K562 (cell line): Measurements from ENCODE around the gene TCF19. TPM values are rescaled to one million over a fixed set of nuclear protein-coding genes. Genes with fewer than 3 reads are reported as not detected.
A peak's percentile ranks its signal among the peaks of the same experiment; 100 is the strongest.

Experiments used
- CBFA2T3 ChIP-seq: fragments of 450-650 bp; IDR thresholded peaks from 2 replicates; pipeline ENCODE4 v1.6.1; 2017
- CREBBP ChIP-seq: IDR thresholded peaks from one replicate; pipeline ENCODE4 v1.6.1; 2012; ENCODE audit warnings: low read depth, mild to moderate bottlenecking, control low read depth, inconsistent platforms, low read length
- HEY1 ChIP-seq: fragments of 250-450 bp; sonication (Bioruptor Pico); IDR thresholded peaks from 2 replicates; pipeline ENCODE4 v1.5.0; 2020; ENCODE audit warnings: mild to moderate bottlenecking, moderate library complexity, borderline replicate concordance
- LEF1 ChIP-seq: fragments of 450-650 bp; IDR thresholded peaks from 2 replicates; pipeline ENCODE4 v1.6.1; 2016; ENCODE audit warnings: mild to moderate bottlenecking
- RBFOX2 ChIP-seq: fragments of 200-400 bp; formaldehyde crosslinking; IDR thresholded peaks from 2 replicates; pipeline ENCODE4 v1.6.1; 2017; ENCODE audit warnings: low read depth, mild to moderate bottlenecking, low read length, moderate library complexity
- ZNF436 ChIP-seq: fragments of 250-450, 450-650 bp; sonication (Bioruptor Pico); formaldehyde crosslinking; IDR thresholded peaks from 2 replicates; pipeline ENCODE4 v1.7.0; 2020; ENCODE audit warnings: mild to moderate bottlenecking
- polyA plus RNA-seq, 8 experiments: library from polyadenylated mRNA; depleted of rRNA in 4 of 8; stranded (reverse) in 5 of 8; unstranded in 3 of 8; fragments of >200 nt; fragmentation: Nextera tagmentation in 2 of 8; fragmentation: Illumina TruSeq in 1 of 8; extraction: Ambion mirVana in 2 of 8; extraction: Trizol in 1 of 8; gene quantifications; 2 replicates each; pipeline versions ENCODE4 v1.2.1 to v1.2.3, GENCODE V29; 2011 to 2014; ENCODE audit warnings: inconsistent platforms in 1 of 8, missing spikeins in 1 of 8
- total RNA-seq, 7 experiments: library from RNA; depleted of rRNA in 6 of 7; stranded (reverse); fragments of >200 nt in 6 of 7; fragmentation: Illumina TruSeq in 2 of 7; extraction: Trizol in 2 of 7; gene quantifications; 2 replicates each; pipeline versions ENCODE4 v1.2.1 to v1.2.3, GENCODE V29; 2011 to 2021; ENCODE audit warnings: low replicate concordance in 1 of 7
- TF ChIP-seq, protein P1 (sequence below), 2 experiments: fragments of 450-650 bp; formaldehyde crosslinking in 1 of 2; IDR thresholded peaks; 2 replicates each; pipeline versions ENCODE4 v1.4.0 to v1.6.1; 2014 to 2020; ENCODE audit warnings: mild to moderate bottlenecking in 2 of 2, borderline replicate concordance in 1 of 2, low read depth in 1 of 2
- TF ChIP-seq, protein P2 (sequence below): fragments of 250-450 bp; sonication (Bioruptor Pico); IDR thresholded peaks from 2 replicates; pipeline ENCODE4 v1.4.0; 2020; ENCODE audit warnings: mild to moderate bottlenecking
- TF ChIP-seq, protein P3 (sequence below): IDR thresholded peaks from 2 replicates; pipeline ENCODE4 v1.6.1; 2011; ENCODE audit warnings: borderline replicate concordance, low read depth, mild to moderate bottlenecking, moderate library complexity, low read length; ENCODE audit not compliant: insufficient read depth, poor library complexity, severe bottlenecking
- TF ChIP-seq, protein P4 (sequence below): fragments of 200-800 bp; sonication (Bioruptor generic); IDR thresholded peaks from 2 replicates; pipeline ENCODE4 v1.6.1; 2017; ENCODE audit warnings: missing genetic modification characterization, missing compliant biosample characterization
- TF ChIP-seq, protein P5 (sequence below): fragments of 450-650 bp; formaldehyde crosslinking; IDR thresholded peaks from 2 replicates; pipeline ENCODE4 v1.4.0; 2022; ENCODE audit warnings: missing genetic modification characterization

The TCF19 gene
- total and polyA plus RNA-seq, 9 of the 15 experiments (the other 6 are each of a cell fraction or from before 2014, with no cell fraction given): 4.2 to 42.5 (median 25.7) TPM

DNA sequence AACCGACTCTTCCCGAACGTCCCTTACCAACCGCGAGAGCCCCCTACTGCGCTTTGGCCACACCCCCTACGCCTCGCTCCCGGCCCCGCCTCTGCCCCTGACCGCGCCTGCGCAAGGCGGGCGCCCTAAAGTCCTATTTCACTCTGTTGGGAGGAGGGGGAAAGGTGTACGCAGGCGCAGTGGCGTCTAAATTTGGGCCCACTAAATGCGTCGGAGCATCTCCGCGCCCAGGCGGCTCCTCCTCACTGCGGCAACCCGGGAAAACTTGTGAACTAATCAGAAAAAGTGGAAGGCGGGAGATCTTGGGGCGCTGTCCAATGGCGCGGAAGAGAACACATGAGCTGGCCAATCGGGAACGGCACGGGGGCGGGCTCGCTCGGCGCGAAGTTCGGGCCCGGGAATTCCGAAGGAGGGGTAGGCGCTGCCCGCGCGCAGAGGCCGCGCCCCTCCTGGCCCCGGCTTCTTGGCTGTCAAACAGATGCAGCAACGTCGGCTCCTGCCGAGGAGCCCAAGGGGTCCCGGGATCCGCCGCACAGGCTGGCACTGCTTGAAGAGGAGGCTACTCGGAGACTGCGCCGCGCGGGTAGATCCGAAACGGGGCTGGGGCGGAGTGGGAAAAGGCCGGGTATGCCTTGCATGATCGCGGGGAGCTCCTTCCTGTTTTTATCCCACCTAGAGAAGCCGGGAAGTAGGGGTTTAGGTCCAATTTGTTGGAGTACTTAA lies at the start of gene TCF19 (continued):
- TF ChIP-seq, protein P1, sequence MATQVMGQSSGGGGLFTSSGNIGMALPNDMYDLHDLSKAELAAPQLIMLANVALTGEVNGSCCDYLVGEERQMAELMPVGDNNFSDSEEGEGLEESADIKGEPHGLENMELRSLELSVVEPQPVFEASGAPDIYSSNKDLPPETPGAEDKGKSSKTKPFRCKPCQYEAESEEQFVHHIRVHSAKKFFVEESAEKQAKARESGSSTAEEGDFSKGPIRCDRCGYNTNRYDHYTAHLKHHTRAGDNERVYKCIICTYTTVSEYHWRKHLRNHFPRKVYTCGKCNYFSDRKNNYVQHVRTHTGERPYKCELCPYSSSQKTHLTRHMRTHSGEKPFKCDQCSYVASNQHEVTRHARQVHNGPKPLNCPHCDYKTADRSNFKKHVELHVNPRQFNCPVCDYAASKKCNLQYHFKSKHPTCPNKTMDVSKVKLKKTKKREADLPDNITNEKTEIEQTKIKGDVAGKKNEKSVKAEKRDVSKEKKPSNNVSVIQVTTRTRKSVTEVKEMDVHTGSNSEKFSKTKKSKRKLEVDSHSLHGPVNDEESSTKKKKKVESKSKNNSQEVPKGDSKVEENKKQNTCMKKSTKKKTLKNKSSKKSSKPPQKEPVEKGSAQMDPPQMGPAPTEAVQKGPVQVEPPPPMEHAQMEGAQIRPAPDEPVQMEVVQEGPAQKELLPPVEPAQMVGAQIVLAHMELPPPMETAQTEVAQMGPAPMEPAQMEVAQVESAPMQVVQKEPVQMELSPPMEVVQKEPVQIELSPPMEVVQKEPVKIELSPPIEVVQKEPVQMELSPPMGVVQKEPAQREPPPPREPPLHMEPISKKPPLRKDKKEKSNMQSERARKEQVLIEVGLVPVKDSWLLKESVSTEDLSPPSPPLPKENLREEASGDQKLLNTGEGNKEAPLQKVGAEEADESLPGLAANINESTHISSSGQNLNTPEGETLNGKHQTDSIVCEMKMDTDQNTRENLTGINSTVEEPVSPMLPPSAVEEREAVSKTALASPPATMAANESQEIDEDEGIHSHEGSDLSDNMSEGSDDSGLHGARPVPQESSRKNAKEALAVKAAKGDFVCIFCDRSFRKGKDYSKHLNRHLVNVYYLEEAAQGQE (IDR thresholded peaks at IDR 0.05; ENCODE audit: borderline replicate concordance): no peak
- TF ChIP-seq, protein P1 (CRISPR knock-in tag; IDR thresholded peaks at IDR 0.05; ENCODE audit: low read depth): no peak
- TF ChIP-seq RBFOX2 (peak; percentile 81), ZNF436 (no peak), HEY1 (no peak), CBFA2T3 (no peak), CREBBP (no peak), LEF1 (0 out of 2 replicates have a peak, but pooled peaks have one; percentile 25)
- TF ChIP-seq, protein P2, sequence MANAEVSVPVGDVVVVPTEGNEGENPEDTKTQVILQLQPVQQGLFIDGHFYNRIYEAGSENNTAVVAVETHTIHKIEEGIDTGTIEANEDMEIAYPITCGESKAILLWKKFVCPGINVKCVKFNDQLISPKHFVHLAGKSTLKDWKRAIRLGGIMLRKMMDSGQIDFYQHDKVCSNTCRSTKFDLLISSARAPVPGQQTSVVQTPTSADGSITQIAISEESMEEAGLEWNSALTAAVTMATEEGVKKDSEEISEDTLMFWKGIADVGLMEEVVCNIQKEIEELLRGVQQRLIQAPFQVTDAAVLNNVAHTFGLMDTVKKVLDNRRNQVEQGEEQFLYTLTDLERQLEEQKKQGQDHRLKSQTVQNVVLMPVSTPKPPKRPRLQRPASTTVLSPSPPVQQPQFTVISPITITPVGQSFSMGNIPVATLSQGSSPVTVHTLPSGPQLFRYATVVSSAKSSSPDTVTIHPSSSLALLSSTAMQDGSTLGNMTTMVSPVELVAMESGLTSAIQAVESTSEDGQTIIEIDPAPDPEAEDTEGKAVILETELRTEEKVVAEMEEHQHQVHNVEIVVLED: no peak
- TF ChIP-seq, protein P3, sequence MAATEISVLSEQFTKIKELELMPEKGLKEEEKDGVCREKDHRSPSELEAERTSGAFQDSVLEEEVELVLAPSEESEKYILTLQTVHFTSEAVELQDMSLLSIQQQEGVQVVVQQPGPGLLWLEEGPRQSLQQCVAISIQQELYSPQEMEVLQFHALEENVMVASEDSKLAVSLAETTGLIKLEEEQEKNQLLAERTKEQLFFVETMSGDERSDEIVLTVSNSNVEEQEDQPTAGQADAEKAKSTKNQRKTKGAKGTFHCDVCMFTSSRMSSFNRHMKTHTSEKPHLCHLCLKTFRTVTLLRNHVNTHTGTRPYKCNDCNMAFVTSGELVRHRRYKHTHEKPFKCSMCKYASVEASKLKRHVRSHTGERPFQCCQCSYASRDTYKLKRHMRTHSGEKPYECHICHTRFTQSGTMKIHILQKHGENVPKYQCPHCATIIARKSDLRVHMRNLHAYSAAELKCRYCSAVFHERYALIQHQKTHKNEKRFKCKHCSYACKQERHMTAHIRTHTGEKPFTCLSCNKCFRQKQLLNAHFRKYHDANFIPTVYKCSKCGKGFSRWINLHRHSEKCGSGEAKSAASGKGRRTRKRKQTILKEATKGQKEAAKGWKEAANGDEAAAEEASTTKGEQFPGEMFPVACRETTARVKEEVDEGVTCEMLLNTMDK: no peak
- TF ChIP-seq, protein P4, sequence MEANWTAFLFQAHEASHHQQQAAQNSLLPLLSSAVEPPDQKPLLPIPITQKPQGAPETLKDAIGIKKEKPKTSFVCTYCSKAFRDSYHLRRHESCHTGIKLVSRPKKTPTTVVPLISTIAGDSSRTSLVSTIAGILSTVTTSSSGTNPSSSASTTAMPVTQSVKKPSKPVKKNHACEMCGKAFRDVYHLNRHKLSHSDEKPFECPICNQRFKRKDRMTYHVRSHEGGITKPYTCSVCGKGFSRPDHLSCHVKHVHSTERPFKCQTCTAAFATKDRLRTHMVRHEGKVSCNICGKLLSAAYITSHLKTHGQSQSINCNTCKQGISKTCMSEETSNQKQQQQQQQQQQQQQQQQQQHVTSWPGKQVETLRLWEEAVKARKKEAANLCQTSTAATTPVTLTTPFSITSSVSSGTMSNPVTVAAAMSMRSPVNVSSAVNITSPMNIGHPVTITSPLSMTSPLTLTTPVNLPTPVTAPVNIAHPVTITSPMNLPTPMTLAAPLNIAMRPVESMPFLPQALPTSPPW (CRISPR knock-in tag): peak; percentile 96
- TF ChIP-seq, protein P5, sequence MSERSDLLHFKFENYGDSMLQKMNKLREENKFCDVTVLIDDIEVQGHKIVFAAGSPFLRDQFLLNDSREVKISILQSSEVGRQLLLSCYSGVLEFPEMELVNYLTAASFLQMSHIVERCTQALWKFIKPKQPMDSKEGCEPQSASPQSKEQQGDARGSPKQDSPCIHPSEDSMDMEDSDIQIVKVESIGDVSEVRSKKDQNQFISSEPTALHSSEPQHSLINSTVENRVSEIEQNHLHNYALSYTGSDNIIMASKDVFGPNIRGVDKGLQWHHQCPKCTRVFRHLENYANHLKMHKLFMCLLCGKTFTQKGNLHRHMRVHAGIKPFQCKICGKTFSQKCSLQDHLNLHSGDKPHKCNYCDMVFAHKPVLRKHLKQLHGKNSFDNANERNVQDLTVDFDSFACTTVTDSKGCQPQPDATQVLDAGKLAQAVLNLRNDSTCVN: no peak
